Suprapubic skin (tissue), 3 donors: ENCODE data around the gene ELK1.

ENCODE experiments used
- EP300 ChIP-seq: sonication (generic); formaldehyde crosslinking; IDR thresholded peaks from one replicate; pipeline ENCODE4 v1.6.1; 2017; ENCODE audit warnings: antibody characterized with exemption
- POLR2A ChIP-seq, 2 donors: fragments of 450-650 bp; IDR thresholded peaks; one replicate each; pipeline ENCODE4 v1.6.1; 2017; ENCODE audit warnings: antibody characterized with exemption in 2 of 2, mild to moderate bottlenecking in 2 of 2, moderate library complexity in 2 of 2
- TF ChIP-seq, protein P1 (sequence below), 2 donors: fragments of 200-600 bp in 1 of 2; fragments of 450-650 bp in 1 of 2; sonication (generic) in 1 of 2; IDR thresholded peaks; one replicate each; pipeline ENCODE4 v1.5.1; 2016 to 2019; ENCODE audit warnings: antibody characterized with exemption in 2 of 2, mild to moderate bottlenecking in 1 of 2, moderate library complexity in 1 of 2

DNA sequence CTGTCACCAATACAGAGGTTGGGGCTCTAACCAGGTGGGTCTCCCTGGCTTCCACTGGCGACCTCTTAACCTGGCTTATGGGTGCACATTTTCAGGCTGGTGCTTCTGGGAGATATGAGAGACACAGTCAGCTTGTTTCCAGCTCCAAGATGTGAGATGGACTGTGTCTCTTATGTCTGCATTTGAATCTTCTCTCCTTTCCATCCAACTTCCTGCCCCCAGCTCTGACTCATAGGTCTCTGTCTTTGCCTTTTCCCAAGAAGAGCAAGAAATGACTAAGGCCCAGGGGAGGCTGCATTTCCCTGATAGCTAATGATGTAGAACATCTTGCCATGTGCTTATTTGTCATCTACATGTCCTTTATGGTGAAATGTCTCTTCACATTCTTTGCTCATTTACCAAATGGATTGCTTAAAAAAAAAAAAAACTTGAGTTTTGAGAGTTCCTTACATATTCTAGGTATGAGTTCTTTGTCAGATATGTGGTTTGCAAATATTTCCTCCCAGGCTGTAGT lies 11.8 kb upstream of the ELK1 start:
- TF ChIP-seq, protein P1, sequence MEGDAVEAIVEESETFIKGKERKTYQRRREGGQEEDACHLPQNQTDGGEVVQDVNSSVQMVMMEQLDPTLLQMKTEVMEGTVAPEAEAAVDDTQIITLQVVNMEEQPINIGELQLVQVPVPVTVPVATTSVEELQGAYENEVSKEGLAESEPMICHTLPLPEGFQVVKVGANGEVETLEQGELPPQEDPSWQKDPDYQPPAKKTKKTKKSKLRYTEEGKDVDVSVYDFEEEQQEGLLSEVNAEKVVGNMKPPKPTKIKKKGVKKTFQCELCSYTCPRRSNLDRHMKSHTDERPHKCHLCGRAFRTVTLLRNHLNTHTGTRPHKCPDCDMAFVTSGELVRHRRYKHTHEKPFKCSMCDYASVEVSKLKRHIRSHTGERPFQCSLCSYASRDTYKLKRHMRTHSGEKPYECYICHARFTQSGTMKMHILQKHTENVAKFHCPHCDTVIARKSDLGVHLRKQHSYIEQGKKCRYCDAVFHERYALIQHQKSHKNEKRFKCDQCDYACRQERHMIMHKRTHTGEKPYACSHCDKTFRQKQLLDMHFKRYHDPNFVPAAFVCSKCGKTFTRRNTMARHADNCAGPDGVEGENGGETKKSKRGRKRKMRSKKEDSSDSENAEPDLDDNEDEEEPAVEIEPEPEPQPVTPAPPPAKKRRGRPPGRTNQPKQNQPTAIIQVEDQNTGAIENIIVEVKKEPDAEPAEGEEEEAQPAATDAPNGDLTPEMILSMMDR (IDR thresholded peaks at IDR 0.05), result no peak
- TF ChIP-seq EP300, result no peak
- no peak for TF ChIP-seq POLR2A (IDR thresholded peaks at IDR 0.05)
